Left ventricle myocardium inferior (tissue), 1 donor: ENCODE results near the gene MTX3. TPM values are rescaled to one million over a fixed set of nuclear protein-coding genes. Genes with fewer than 3 reads are reported as not detected.

Source experiments
- DNase-seq: peaks from one replicate; pipeline ENCODE4 v3.0.0-alpha.2; 2020
- H3K27ac ChIP-seq: fragments of 200-600 bp; replicated peaks from 2 replicates; pipeline ENCODE4 v1.8.0; 2021
- H3K27me3 ChIP-seq: fragments of 200-600 bp; 2 replicates; pipeline ENCODE4 v1.8.0; 2021; ENCODE audit warnings: low read depth
- H3K36me3 ChIP-seq: fragments of 200-600 bp; 2 replicates; pipeline ENCODE4 v1.8.0; 2021
- H3K4me1 ChIP-seq: fragments of 200-600 bp; 2 replicates; pipeline ENCODE4 v1.8.0; 2021
- H3K4me3 ChIP-seq: fragments of 200-600 bp; 2 replicates; pipeline ENCODE4 v1.8.0; 2021; ENCODE audit warnings: mild to moderate bottlenecking, moderate library complexity
- H3K9me3 ChIP-seq: fragments of 200-600 bp; replicated peaks from 2 replicates; pipeline ENCODE4 v1.8.0; 2021
- intact Hi-C: fragments of 100-400 bp; cut with micrococcal nuclease; formaldehyde crosslinking; loops from one replicate; pipeline ENCODE4 v1.11.0; 2022
- total RNA-seq: library from RNA; stranded (reverse); fragmentation: NEBNext Ultra II Directional; extraction: Animal tissue kit (Norgen Biotek cat#: 25700); gene quantifications from one replicate; pipeline ENCODE4 v1.2.1, GENCODE V29; 2021
- TF ChIP-seq, protein P1 (sequence below): fragments of 200-600 bp; IDR thresholded peaks from 2 replicates; pipeline ENCODE4 v1.8.0; 2021; ENCODE audit warnings: antibody characterized with exemption, mild to moderate bottlenecking, borderline replicate concordance
- donor health status: DM: no; HTN: yes; CAD: no; lungs with severe emphysema.

Gene MTX3
- total RNA-seq, 1 donor from 2014 or later, result 10.4 TPM

DNA sequence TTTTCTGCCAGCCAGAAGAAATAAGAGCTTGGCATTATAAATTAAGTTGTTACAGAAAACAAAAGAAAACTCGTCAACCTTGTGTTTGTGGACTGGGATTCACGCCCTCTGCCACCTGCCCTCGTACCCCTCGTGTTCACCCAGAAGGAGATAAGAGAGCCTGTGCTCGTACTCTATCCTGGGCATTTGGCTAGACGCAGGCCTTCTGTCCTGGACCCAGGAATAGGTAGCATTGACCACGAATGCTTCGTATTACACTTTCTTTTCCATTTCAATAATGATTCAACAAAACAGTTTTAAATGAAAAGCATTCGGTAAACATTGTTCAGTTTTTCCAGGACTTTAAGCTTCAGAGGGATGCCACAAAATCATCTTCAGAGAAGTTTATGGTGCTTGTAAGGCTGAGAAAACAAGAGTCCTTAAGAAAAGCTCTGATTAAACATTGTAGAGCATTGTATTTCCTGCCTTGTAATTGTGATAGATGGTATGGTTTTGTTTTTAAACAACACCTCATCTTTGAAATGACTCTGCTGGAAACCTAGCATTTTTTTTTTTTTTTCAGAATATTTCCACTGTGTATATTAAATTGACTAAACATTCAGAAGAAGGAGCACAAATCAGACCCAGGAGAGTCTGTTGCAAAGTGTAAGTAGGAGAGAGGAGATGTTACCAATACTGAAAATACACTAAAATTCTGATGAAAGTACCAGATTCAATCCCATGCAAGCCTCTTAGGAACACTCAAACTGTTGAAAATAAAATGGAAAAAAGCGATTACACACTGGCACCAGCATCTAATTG, 27.6 kb downstream of the MTX3 start:
- no peak for DNase-seq
- H3K27ac ChIP-seq, result no peak overlapping the region
- no peaks in the 10 kb centered on the region for H3K4me1 ChIP-seq
- H3K4me3 ChIP-seq, result no peak overlapping the region
- TF ChIP-seq, protein P1, sequence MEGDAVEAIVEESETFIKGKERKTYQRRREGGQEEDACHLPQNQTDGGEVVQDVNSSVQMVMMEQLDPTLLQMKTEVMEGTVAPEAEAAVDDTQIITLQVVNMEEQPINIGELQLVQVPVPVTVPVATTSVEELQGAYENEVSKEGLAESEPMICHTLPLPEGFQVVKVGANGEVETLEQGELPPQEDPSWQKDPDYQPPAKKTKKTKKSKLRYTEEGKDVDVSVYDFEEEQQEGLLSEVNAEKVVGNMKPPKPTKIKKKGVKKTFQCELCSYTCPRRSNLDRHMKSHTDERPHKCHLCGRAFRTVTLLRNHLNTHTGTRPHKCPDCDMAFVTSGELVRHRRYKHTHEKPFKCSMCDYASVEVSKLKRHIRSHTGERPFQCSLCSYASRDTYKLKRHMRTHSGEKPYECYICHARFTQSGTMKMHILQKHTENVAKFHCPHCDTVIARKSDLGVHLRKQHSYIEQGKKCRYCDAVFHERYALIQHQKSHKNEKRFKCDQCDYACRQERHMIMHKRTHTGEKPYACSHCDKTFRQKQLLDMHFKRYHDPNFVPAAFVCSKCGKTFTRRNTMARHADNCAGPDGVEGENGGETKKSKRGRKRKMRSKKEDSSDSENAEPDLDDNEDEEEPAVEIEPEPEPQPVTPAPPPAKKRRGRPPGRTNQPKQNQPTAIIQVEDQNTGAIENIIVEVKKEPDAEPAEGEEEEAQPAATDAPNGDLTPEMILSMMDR, result no peak
- no peaks in the 10 kb centered on the region for H3K27me3 ChIP-seq
- no peaks in the 10 kb centered on the region for H3K9me3 ChIP-seq
- intact Hi-C loops, result no loop called here
- no peaks in the 10 kb centered on the region for H3K36me3 ChIP-seq

DNA sequence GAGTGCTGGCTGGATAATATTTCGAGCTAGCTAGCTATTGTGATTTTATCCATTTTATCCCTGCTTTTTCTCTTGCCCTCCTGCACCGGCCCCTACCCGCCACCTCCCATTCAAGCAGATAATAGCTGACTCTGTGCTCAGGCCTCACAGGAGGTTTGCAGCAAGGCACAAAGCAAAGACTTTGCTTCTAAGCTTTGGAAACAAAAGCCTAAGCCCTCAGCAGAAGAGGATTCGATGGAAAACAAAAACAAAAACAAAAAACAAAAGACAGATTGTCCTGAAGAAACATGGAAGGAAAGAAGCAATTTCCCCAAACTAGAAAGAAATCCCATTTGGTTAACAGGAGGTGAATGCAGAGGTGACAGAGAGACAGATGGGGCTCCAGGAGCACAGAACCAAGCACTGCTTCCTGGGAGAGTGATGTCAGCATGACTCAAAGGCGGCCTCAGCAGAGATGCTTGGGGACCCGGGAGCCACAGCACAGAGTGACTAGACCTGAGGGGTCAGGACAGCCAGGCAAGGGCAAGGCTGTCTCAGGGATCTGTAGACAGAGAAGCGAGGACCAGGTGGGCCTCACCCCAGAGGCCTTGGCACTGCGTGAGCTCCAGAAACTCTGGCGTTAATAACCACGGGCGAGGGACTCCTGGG, 28.4 kb downstream of the MTX3 start:
- Histone ChIP-seq H3K27ac (no peak overlapping the region), H3K36me3 (no peaks in the 10 kb centered on the region), H3K9me3 (no peaks in the 10 kb centered on the region), H3K4me1 (no peaks in the 10 kb centered on the region), H3K27me3 (no peaks in the 10 kb centered on the region), H3K4me3 (no peak overlapping the region)
- TF ChIP-seq, protein P1, result no peak
- intact Hi-C loops, result no loop called here
- DNase-seq, result no peak

DNA sequence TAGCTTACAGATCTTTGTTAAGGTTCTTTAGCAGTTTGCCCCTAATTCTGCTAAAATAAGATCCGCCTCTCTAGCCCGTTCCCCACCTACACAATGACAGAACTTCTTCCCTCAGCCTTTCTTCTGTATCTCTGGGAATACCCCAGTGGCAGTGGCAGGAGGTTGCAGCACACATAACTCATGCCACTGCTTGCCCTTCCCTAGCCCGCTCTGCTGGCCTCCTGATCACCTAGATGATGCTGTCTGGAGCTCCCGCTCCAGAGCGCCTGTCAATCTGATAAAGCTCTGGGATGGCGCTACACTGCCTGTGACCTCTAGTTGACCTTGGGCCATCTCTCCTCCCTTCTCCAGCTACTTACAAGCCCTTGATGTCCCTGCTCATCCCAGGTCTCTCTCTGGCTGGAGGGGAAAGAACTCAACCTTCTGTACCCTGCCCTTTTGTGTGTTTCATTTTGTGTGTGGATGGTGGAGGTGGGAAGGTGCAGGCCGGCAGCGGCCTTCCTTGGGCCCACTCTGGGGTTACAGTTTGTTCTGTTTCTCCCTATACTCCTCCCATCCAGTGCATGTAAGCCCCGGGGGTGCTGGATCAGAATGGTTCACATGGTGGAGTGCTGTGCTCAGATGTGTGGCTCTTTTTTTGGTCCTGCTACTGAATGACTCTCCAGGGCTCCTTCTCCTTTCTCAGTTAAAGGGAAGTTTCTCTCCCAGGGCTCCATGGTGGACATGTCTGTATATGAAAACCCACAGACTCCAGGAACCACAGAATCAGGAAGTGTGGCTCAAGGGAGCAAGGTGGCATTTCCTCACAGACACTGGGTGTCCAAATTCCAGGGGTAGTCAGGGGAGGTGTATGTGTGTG, 29.1 kb downstream of the MTX3 start:
- no peaks in the 10 kb centered on the region for H3K4me1 ChIP-seq
- H3K36me3 ChIP-seq, result no peaks in the 10 kb centered on the region
- no peaks in the 10 kb centered on the region for H3K9me3 ChIP-seq
- DNase-seq, result no peak
- no peak overlapping the region for H3K27ac ChIP-seq
- H3K4me3 ChIP-seq, result no peak overlapping the region
- intact Hi-C loops, result no loop called here
- TF ChIP-seq, protein P1, result no peak
- H3K27me3 ChIP-seq, result no peaks in the 10 kb centered on the region

DNA sequence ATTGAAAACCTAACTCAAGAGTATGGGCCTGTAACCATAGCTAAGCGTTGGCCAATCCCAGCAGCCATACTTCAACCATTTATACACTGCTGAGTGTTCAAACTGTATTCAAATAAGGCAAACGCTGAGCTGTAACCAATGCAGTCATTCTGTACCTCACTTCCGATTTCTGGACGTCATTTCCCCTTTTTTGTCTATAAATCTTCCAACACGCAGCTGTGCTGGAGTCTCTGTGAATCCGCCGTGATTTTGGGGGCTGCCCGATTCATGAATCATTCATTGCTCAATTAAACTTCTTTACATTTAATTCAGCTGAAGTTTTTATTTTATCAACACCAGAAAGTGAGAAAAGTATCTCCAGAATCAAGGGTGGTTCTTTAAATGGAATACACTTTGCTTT, 31.7 kb downstream of the MTX3 start:
- H3K27ac ChIP-seq, result no peak overlapping the region
- intact Hi-C loops, result no loop called here
- H3K27me3 ChIP-seq, result no peaks in the 10 kb centered on the region
- H3K4me3 ChIP-seq, result no peak overlapping the region
- TF ChIP-seq, protein P1, result no peak
- H3K36me3 ChIP-seq, result no peaks in the 10 kb centered on the region
- DNase-seq, result no peak
- H3K4me1 ChIP-seq, result no peaks in the 10 kb centered on the region
- H3K9me3 ChIP-seq, result no peaks in the 10 kb centered on the region

DNA sequence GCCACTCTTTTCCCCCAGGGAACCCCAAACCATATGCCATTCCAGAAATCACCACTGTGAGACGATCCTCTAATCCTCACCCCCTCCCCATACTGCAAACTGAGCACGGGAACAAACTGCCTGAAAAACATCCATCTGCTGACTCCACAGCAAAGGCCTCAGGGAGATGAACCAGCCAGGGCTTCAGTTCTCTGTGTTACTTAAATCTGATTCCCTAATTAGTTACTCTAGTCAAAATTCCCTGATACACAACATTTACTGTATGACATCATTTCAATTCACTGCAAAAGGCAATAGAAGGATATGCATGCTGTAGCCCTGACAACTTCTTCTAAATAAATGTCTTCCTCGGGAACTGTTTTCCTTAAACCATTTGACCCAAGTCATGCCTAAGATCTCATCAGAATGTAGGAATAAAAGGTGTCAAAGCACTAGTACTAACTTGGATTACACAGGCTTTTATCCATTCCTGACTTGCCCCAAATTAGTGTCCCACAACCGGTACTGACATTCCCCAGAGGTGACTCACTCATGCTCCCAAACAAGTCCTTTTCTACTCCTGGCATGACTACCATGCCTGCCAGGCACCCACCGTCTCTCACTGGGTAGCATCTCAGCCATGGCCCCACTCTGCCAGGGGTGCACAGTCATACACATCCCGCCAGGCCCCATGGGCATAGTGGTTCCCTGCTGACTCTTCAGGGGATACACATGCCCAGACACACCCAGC, 35.0 kb downstream of the MTX3 start:
- TF ChIP-seq, protein P1, result no peak
- intact Hi-C loops, result no loop called here
- Histone ChIP-seq H3K27ac (no peak overlapping the region), H3K4me3 (no peak overlapping the region), H3K36me3 (no peaks in the 10 kb centered on the region), H3K4me1 (no peaks in the 10 kb centered on the region), H3K27me3 (no peaks in the 10 kb centered on the region), H3K9me3 (no peaks in the 10 kb centered on the region)
- DNase-seq, result no peak
